HAP-1 (cell line): ENCODE data around the gene MESD.
A peak's percentile ranks its signal among the peaks of the same experiment; 100 is the strongest.

Experiments
- DNase-seq, 2 experiments: peaks; one replicate each; pipeline ENCODE4 v3.0.0-alpha.2; 2016 to 2020; ENCODE audit warnings: low spot score in 2 of 2
- H3K27me3 ChIP-seq: fragments of 250-450 bp; sonication (Bioruptor Pico); 2 replicates; pipeline ENCODE4 v1.5.1; 2020; ENCODE audit warnings: low read depth, mild to moderate bottlenecking, moderate library complexity
- H3K36me3 ChIP-seq: fragments of 250-450 bp; sonication (Bioruptor Pico); replicated peaks from 2 replicates; pipeline ENCODE4 v1.5.1; 2020; ENCODE audit warnings: mild to moderate bottlenecking
- H3K4me1 ChIP-seq: fragments of 250-450 bp; sonication (Bioruptor Pico); 2 replicates; pipeline ENCODE4 v1.5.1; 2020; ENCODE audit warnings: mild to moderate bottlenecking
- H3K4me3 ChIP-seq: fragments of 250-450 bp; sonication (Bioruptor Pico); 2 replicates; pipeline ENCODE4 v1.5.1; 2020; ENCODE audit warnings: mild to moderate bottlenecking, moderate library complexity
- H3K9me3 ChIP-seq: fragments of 250-450 bp; sonication (Bioruptor Pico); 2 replicates; pipeline ENCODE4 v1.5.1; 2020; ENCODE audit warnings: mild to moderate bottlenecking, moderate library complexity
- in situ Hi-C: fragments of 300-500 bp; cut with MboI; formaldehyde crosslinking; loops from 3 replicates; pipeline ENCODE4 v1.14.3; 2020; ENCODE audit warnings: low sequenced_read_pairs, inconsistent platforms, mixed read lengths

The MESD gene

GRCh38 chr15:81007428-81008064 lies 17.9 kb upstream of the MESD start:
- in situ Hi-C loops, result no loop called here
- no peaks in the 10 kb centered on the region for H3K9me3 ChIP-seq
- peaks cover 5% of the 10 kb centered on the region; the same call in 1 of the 2 replicates for H3K36me3 ChIP-seq
- no peak for DNase-seq
- no peaks in the 10 kb centered on the region for H3K27me3 ChIP-seq
- peaks cover 12% of the 10 kb centered on the region for H3K4me1 ChIP-seq
- no peak overlapping the region for H3K4me3 ChIP-seq

- Histone ChIP-seq H3K36me3 (peaks cover 6% of the 10 kb centered on the region; the same call in 1 of the 2 replicates), H3K27me3 (no peaks in the 10 kb centered on the region), H3K9me3 (no peaks in the 10 kb centered on the region), H3K4me1 (peaks cover 16% of the 10 kb centered on the region), H3K4me3 (no peak overlapping the region)
- DNase-seq, result no peak
- in situ Hi-C loops, result no loop called here
These were observed 16.5 kb upstream of the MESD start for GRCh38 chr15:81006124-81006523.

DNA sequence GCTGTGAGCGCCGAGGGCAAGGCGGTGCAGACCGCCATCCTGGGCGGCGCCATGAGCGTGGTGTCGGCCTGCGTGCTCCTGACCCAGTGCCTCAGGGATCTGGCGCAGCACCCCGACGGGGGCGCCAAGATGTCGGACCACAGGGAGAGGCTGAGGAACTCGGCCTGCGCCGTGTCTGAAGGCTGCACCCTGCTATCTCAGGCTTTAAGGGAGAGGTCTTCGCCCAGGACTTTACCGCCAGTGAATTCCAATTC lies 13.4 kb upstream of the MESD start:
- H3K4me3 ChIP-seq, result no peak overlapping the region
- no peaks in the 10 kb centered on the region for H3K9me3 ChIP-seq
- in situ Hi-C loops, result no loop called here
- H3K4me1 ChIP-seq, result peaks cover 16% of the 10 kb centered on the region
- H3K27me3 ChIP-seq, result no peaks in the 10 kb centered on the region
- H3K36me3 ChIP-seq, result peaks cover 9% of the 10 kb centered on the region; the same call in 1 of the 2 replicates
- DNase-seq, result no peak

GRCh38 chr15:81002331-81003096 lies 12.9 kb upstream of the MESD start:
- Histone ChIP-seq H3K4me3 (peak overlapping the region; percentile 86), H3K4me1 (peaks cover 16% of the 10 kb centered on the region), H3K27me3 (no peaks in the 10 kb centered on the region), H3K36me3 (peaks cover 9% of the 10 kb centered on the region; the same call in 1 of the 2 replicates), H3K9me3 (no peaks in the 10 kb centered on the region)
- in situ Hi-C loops, result no loop called here
- DNase-seq, result no peak

- DNase-seq, result no peak
- in situ Hi-C loops, result no loop called here
- Histone ChIP-seq H3K4me3 (peak overlapping the region; percentile 86), H3K36me3 (peaks cover 9% of the 10 kb centered on the region; the same call in 1 of the 2 replicates), H3K4me1 (peaks cover 16% of the 10 kb centered on the region), H3K27me3 (no peaks in the 10 kb centered on the region), H3K9me3 (no peaks in the 10 kb centered on the region)
These were observed 12.4 kb upstream of the MESD start for GRCh38 chr15:81002009-81002330.

- DNase-seq, result peak; percentile 60 to 78
- H3K36me3 ChIP-seq, result peaks cover 9% of the 10 kb centered on the region; the same call in 1 of the 2 replicates
- in situ Hi-C loops, result no loop called here
- H3K27me3 ChIP-seq, result no peaks in the 10 kb centered on the region
- no peaks in the 10 kb centered on the region for H3K9me3 ChIP-seq
- H3K4me3 ChIP-seq, result peak overlapping the region; percentile 86
- peaks cover 16% of the 10 kb centered on the region for H3K4me1 ChIP-seq
These were observed 11.8 kb upstream of the MESD start for GRCh38 chr15:81001152-81002008.

- Histone ChIP-seq H3K4me3 (peak within 1 kb of the TSS; percentile 86), H3K27me3 (no peaks in the 10 kb centered on the region), H3K9me3 (no peaks in the 10 kb centered on the region), H3K36me3 (peaks cover 9% of the 10 kb centered on the region; the same call in 1 of the 2 replicates), H3K4me1 (peaks cover 16% of the 10 kb centered on the region)
- peak; percentile 98 to 99 for DNase-seq
- in situ Hi-C loops, result no loop called here
These were observed 11.1 kb upstream of the MESD start, which contains the start of gene TLNRD1 for GRCh38 chr15:81000624-81001151. TSS of gene TLNRD1 (plus strand) at chr15:81000923. CDS start at chr15:81002272, 1,349 bp downstream.

DNA sequence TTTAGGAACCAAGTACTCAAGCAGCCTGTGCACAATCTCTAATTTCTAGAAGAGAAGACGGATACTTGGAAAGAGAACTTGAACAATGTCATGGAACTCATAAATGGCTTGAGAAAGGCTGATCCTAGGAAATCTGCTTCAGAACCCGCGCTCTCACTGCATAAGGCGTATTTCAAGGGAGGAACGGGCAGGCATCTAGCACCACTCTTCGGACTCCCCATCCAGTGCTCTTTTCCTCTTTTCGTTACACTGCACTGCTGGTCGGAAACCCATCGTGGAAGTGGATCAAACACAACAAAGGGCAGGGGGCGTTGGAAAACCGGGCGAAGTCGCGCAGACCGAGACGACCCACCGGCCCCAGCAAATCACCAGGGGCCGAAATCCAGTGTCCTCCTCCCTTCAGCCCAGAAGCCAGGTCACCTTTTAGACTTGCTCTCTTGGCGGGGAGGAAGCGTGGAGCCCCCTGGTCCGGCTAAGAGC lies 10.6 kb upstream of the MESD start:
- in situ Hi-C loops, result no loop called here
- DNase-seq, result peak in 1 of 2 experiments; percentile 40
- Histone ChIP-seq H3K9me3 (no peaks in the 10 kb centered on the region), H3K27me3 (no peaks in the 10 kb centered on the region), H3K4me3 (peak overlapping the region; percentile 86), H3K4me1 (peaks cover 16% of the 10 kb centered on the region), H3K36me3 (peaks cover 9% of the 10 kb centered on the region; the same call in 1 of the 2 replicates)

GRCh38 chr15:80999623-81000036 lies 10.0 kb upstream of the MESD start:
- H3K4me3 ChIP-seq, result peak overlapping the region; percentile 86
- DNase-seq, result no peak
- H3K36me3 ChIP-seq, result peaks cover 9% of the 10 kb centered on the region; the same call in 1 of the 2 replicates
- no peaks in the 10 kb centered on the region for H3K9me3 ChIP-seq
- peaks cover 14% of the 10 kb centered on the region for H3K4me1 ChIP-seq
- H3K27me3 ChIP-seq, result no peaks in the 10 kb centered on the region
- in situ Hi-C loops, result no loop called here

DNA sequence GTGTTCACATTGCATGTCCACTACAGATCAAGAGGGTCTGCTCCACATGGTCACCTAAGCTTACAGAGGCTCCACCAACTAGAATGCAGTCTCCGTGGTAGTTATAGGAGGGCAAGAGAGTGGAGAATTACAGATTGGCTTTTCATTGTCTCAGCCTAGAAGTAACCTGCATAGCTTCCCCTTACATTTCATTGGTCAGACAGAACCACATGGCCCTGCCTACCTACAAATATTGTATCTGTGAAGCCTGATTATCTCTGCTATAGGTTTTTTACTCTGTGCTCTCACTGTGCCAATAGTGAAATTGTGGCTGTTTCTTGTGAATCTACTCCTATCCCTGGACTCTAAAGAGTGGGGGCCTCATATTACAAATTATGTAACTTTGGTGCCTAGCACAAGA lies 8.6 kb upstream of the MESD start:
- Histone ChIP-seq H3K27me3 (no peaks in the 10 kb centered on the region), H3K4me1 (peaks cover 4% of the 10 kb centered on the region; the same call in 1 of the 2 replicates), H3K36me3 (peaks cover 9% of the 10 kb centered on the region; the same call in 1 of the 2 replicates), H3K9me3 (no peaks in the 10 kb centered on the region), H3K4me3 (no peak overlapping the region)
- in situ Hi-C loops, result no loop called here
- no peak for DNase-seq

- in situ Hi-C loops, result no loop called here
- DNase-seq, result no peak
These were observed 8.1 kb upstream of the MESD start for GRCh38 chr15:80997692-80998091.

DNA sequence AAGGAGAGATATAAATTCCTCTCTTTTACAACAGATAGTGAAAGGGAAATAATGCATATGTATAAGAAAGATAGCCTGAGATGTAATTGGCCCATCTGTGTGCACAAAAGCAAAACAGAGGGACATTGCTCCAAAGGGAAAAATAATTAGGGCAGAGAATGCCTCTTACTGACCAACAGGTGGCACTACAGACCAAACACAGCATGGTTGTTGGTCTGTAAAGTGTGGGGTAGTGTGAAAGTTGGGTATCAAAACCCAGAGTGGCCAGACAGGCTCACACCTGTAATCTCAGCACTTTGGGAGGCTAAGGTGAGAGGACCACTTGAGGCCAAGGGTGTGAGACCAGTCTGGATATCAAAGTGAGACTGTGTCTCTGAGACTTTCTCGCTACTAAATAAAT lies 6.6 kb upstream of the MESD start:
- H3K9me3 ChIP-seq, result no peaks in the 10 kb centered on the region
- in situ Hi-C loops, result no loop called here
- no peaks in the 10 kb centered on the region for H3K27me3 ChIP-seq
- no peak overlapping the region for H3K4me3 ChIP-seq
- DNase-seq, result no peak
- 0 out of 2 replicates have a peak, but pooled peaks cover 3% of the 10 kb centered on the region for H3K36me3 ChIP-seq
- peaks cover 2% of the 10 kb centered on the region for H3K4me1 ChIP-seq

More at GRCh38 chr15:80997692-80998091, 8.1 kb upstream of the MESD start:
- H3K9me3 ChIP-seq, result no peaks in the 10 kb centered on the region
- H3K27me3 ChIP-seq, result no peaks in the 10 kb centered on the region
- peaks cover 5% of the 10 kb centered on the region; the same call in 1 of the 2 replicates for H3K36me3 ChIP-seq
- H3K4me3 ChIP-seq, result no peak overlapping the region
- H3K4me1 ChIP-seq, result peaks cover 4% of the 10 kb centered on the region; the same call in 1 of the 2 replicates

GRCh38 chr15:80992441-80992840 lies 2.8 kb upstream of the MESD start:
- Histone ChIP-seq H3K4me3 (no peak overlapping the region), H3K9me3 (no peaks in the 10 kb centered on the region), H3K27me3 (no peaks in the 10 kb centered on the region), H3K36me3 (no peaks in the 10 kb centered on the region), H3K4me1 (peaks cover 25% of the 10 kb centered on the region)
- in situ Hi-C loops, result no loop called here
- no peak for DNase-seq
